WI38 (cell line): ENCODE results near the gene BMP4.

Experiments used
- H3K4me3 ChIP-seq: 2 replicates; pipeline ENCODE4 v1.5.1; 2011; ENCODE audit warnings: low read depth, mild to moderate bottlenecking, control low read depth, low read length
- CTCF ChIP-seq: IDR thresholded peaks from 2 replicates; pipeline ENCODE4 v1.5.1; 2012; ENCODE audit warnings: low read depth, mild to moderate bottlenecking, control low read depth, low read length

BMP4 gene

GRCh38 chr14:53978194-53978593 is 21.6 kb upstream of the BMP4 start:
- TF ChIP-seq CTCF, result no peak
- H3K4me3 ChIP-seq, result no peak overlapping the region

GRCh38 chr14:53975444-53975843 is 18.8 kb upstream of the BMP4 start:
- TF ChIP-seq CTCF, result no peak
- H3K4me3 ChIP-seq, result no peak overlapping the region

GRCh38 chr14:53971521-53971920 is 14.9 kb upstream of the BMP4 start:
- no peak overlapping the region for H3K4me3 ChIP-seq
- TF ChIP-seq CTCF, result no peak

GRCh38 chr14:53969326-53969725 is 12.7 kb upstream of the BMP4 start:
- no peak overlapping the region for H3K4me3 ChIP-seq
- TF ChIP-seq CTCF, result no peak

GRCh38 chr14:53968726-53969125 is 12.1 kb upstream of the BMP4 start:
- H3K4me3 ChIP-seq, result no peak overlapping the region
- no peak for TF ChIP-seq CTCF

- TF ChIP-seq CTCF, result no peak
- no peak overlapping the region for H3K4me3 ChIP-seq
These were observed 11.0 kb upstream of the BMP4 start for GRCh38 chr14:53967606-53968005.

- no peak for TF ChIP-seq CTCF
- no peak overlapping the region for H3K4me3 ChIP-seq
These were observed 7.6 kb upstream of the BMP4 start for GRCh38 chr14:53964249-53964648.
